KOPT-K1 (cell line): ENCODE data around the gene JUP.
"Not testable (repeated sequence)": the region's sequence is repeated elsewhere in the genome, so short reads cannot be mapped to it uniquely, and the experiment has no call there.

ENCODE experiments used
- H3K27ac ChIP-seq: fragments of 200-600 bp; sonication (generic); 2 replicates; pipeline ENCODE4 v1.5.1; 2016; ENCODE audit warnings: antibody characterized with exemption, mild to moderate bottlenecking, low read depth, low read length; ENCODE audit not compliant: poor library complexity, severe bottlenecking
- H3K36me3 ChIP-seq: fragments of 200-600 bp; sonication (generic); 2 replicates; pipeline ENCODE4 v1.5.1; 2017; ENCODE audit warnings: antibody characterized with exemption, mild to moderate bottlenecking, low read length, moderate library complexity; ENCODE audit not compliant: insufficient read depth
- H3K9me3 ChIP-seq: fragments of 200-600 bp; sonication (generic); 2 replicates; pipeline ENCODE4 v1.5.1; 2017; ENCODE audit warnings: antibody characterized with exemption, low read length, mild to moderate bottlenecking; ENCODE audit not compliant: insufficient read depth, poor library complexity, severe bottlenecking

The JUP gene

DNA sequence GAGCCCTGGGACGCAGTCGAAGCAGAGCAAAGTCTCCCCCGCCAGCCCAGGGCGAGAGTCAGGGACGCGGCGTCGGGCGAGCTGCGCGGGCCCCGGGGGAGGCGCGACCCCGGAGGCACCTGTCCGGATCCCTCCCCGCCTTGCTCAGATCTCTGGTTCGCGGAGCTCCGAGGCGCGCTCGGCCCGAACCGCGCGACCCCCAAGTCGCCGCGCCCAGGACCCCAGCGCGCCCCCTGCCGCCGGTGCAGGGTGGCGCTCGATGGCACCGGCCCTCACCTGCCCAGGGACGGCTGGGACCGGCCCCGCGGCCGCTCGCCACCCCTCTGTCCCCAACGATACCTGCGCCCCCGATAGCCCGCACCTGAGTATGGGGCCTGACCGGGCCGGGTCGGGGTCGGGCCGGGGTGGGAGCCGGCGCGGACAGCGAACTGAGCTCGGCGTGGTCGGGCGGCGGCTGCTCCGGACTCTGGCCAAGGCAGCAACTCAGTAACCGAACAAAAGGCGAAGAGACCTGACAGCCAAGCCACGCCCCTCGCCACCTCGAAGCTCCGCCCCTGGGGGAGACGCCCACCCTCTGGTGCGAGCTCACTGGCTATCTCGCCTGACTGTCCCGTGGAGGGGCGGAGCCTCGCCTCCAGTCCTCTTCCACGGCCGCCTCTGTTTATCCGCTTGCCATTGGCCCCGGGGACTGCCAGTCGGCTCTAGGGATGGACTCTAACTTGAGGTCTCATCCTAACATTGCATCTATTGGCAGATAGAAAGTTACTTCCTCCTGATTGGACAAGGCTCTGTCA is at the start of gene JUP:
Gene JUP (minus strand): TSS at position 485 of the 794 bp plus-strand sequence. CDS start 14,857 bp downstream, outside the sequence.
- Histone ChIP-seq H3K36me3 (no peaks in the 10 kb centered on the region), H3K27ac (peak within 1 kb of the TSS; percentile 19)

DNA sequence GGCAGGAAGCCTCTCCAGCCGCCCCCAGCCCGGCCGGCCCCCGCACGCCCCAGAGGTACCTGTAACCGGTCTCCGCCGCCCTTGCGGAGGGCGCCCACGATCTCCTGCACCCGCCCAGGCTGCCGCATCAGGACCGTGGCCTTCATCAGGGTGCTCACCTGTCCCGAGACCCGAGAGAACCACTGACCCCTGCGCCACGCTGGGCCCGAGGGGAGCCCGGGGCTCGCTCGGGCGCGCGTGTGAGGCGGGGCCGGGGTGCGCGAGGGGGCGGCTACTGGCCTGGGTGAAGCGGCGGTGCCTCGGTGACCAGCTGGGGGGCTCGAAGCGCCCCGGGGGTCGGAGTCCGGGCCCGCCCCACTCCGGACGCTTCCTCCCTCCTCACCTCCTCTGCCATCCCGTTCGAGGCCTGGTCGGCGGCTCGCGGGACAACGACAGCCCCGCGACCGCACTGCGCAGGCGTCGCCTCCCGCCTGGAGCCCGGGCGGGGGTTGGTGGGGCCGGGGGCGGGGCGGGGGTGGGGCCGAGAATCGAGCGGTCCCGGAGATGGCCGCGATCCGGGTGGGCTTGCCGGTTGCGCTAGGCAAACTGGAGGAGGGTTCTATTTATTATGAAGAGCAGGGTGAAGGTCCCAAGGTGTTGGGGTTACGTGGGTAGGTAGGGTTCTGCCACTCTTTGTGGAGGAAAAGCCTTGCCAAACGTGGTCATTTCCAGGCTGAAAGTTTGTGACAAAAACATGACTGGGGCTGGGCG is 49.5 kb upstream of the JUP start, which contains the start of gene NT5C3B:
Gene NT5C3B (minus strand): TSS at position 433 of the 750 bp plus-strand sequence. CDS start 39 bp downstream, at position 394.
- H3K27ac ChIP-seq, result peak within 1 kb of the TSS; percentile 53
- H3K9me3 ChIP-seq, result no peaks in the 10 kb centered on the region
- H3K36me3 ChIP-seq, result peaks cover 30% of the 10 kb centered on the region

More for the DNA sequence above, at the start of gene JUP:
- no peaks in the 10 kb centered on the region for H3K9me3 ChIP-seq

DNA sequence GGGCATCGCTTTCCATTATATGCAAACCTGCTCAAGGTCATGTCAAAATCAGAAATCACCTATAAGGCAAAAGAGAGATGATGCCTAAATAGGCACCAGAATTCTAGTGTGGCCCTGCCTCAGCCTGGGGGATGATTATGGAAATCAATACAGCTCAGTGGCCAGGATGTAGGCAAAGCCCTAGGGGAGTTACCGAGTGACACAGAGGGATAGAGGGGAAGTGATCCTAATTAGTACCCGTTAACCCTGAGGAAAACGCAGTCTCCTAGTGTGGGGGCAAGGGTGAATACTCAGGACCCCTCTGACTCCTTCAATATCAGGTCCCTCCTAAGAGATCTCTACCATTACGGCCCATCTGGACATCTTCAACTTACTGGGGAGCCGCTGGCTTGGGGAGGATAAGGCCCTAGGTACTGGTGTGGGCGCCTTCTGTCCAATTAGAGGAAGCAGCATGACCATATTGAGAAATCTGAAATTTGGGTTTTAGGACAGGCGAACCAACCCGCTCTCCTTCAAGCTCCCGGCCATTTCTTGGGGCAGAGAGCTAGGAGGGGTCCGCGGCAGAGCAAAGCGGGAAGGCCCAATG is 48.8 kb upstream of the JUP start:
- H3K9me3 ChIP-seq, result no peaks in the 10 kb centered on the region
- peaks cover 36% of the 10 kb centered on the region for H3K36me3 ChIP-seq
- peak overlapping the region; percentile 53 for H3K27ac ChIP-seq

DNA sequence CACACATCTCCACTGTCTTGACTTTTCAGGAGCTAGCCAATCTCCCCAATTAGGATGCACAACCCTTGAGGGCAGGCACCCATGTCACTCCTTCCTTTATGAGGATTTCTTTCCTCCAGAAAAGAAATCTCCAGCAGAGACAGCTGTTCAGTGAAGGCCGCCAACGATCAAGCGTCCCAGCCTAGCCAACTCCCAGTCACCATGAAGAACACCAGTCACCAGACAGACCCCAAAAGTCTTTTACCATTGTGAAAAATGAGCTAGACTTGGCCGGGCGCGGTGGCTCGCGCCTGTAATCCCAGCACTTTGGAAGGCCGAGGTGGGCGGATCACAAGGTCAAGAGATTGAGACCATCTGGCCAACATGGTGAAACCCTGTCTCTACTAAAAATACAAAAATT is 43.5 kb upstream of the JUP start:
- H3K36me3 ChIP-seq, result peaks cover 80% of the 10 kb centered on the region

DNA sequence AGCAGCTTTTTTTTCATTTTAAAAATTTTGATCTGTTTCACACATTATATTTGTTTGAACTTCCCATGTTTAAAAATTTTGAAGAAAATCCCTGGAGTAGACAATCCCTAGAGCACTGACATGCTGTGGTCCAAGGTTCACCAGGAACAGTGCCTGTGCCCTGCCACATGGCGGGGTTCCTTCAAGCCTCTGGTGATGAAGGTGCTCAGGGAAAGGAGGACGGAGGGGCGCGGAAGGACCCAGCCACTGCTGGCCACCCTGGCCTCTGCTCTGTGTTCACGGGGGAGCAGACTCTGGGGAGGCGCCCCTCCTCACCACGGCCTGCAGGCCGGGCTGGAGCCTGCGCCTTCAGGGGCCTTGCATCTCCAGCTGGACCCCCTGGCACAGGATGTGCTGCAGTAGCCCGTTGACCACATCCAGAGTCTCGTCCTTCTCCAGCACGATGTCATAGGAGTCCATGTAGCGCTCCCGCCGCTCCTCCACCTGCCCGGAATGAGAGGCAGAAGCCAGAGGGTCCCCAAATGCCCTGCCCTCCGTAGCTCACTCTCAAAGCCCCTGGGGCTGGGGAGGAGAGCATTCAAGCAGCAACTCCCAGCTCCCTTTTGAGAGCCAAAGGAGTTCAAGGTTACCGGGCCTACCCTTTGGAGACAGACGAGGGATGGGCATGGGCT is 38.8 kb upstream of the JUP start:
- H3K9me3 ChIP-seq, result no peaks in the 10 kb centered on the region
- peaks cover 47% of the 10 kb centered on the region for H3K36me3 ChIP-seq
- H3K27ac ChIP-seq, result no peak overlapping the region

More for the DNA sequence above, 43.5 kb upstream of the JUP start:
- H3K27ac ChIP-seq, H3K9me3 ChIP-seq: not testable (repeated sequence)

DNA sequence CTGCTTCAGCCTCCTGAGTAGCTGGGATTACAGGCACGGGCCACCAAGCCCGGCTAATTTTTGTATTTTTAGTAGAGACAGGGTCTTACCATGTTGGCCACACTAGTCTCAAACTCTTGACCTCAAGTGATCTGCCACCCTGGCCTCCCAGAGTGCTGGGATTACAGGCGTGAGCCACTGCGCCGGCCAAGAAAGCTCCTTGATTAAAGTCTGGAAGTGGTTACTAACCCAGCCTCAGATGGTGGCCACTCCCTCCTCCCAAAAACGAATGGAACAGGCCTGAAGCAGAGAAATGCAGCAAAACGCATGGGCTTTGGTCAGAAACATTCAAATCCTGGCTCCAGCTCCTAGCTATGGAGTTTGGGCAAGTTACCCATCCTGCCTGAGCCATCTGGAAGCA is 37.6 kb upstream of the JUP start:
- Histone ChIP-seq H3K36me3 (peaks cover 36% of the 10 kb centered on the region; the same call in 1 of the 2 replicates), H3K27ac (no peak overlapping the region), H3K9me3 (no peaks in the 10 kb centered on the region)

DNA sequence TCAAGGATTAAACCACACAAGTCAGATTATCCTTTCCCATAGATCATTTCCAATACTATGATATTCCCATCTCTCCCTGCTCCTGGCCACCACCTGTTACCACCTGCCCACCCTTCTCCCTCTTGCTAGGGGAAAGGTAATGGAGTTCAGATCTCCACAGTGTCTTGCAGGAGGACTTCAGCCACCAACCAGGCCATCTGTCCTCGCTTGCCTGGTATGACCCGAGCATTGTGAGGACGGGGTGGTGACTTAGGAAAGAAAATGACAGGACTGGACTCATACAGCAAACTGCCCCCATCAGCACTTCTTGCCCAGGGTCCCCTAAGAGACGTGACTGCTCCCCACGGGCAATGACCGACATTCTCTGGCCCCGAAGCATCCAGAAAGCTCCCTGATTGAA is 37.1 kb upstream of the JUP start:
- Histone ChIP-seq H3K36me3 (peaks cover 31% of the 10 kb centered on the region; the same call in 1 of the 2 replicates), H3K27ac (no peak overlapping the region), H3K9me3 (no peaks in the 10 kb centered on the region)

DNA sequence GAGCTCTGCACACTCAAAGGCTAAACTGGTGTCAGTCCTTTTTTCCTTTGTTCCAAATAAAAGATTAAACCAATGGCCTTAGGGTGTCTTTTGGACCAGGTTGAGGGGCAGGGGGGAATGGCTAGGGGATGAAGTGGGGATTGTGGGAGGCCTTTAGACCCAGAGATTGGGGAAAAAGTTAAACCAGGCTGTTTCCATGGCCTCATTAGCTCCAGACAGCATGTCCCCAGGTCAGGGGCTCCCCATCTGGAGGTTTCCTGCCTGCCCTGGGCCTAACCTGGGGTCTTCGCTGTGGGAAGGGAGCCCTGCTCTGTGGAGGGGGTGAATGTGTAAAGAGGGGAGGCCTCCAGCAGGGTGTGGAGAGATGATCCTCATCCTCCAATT is 36.6 kb upstream of the JUP start:
- Histone ChIP-seq H3K9me3 (no peaks in the 10 kb centered on the region), H3K36me3 (peaks cover 27% of the 10 kb centered on the region; the same call in 1 of the 2 replicates), H3K27ac (no peak overlapping the region)

DNA sequence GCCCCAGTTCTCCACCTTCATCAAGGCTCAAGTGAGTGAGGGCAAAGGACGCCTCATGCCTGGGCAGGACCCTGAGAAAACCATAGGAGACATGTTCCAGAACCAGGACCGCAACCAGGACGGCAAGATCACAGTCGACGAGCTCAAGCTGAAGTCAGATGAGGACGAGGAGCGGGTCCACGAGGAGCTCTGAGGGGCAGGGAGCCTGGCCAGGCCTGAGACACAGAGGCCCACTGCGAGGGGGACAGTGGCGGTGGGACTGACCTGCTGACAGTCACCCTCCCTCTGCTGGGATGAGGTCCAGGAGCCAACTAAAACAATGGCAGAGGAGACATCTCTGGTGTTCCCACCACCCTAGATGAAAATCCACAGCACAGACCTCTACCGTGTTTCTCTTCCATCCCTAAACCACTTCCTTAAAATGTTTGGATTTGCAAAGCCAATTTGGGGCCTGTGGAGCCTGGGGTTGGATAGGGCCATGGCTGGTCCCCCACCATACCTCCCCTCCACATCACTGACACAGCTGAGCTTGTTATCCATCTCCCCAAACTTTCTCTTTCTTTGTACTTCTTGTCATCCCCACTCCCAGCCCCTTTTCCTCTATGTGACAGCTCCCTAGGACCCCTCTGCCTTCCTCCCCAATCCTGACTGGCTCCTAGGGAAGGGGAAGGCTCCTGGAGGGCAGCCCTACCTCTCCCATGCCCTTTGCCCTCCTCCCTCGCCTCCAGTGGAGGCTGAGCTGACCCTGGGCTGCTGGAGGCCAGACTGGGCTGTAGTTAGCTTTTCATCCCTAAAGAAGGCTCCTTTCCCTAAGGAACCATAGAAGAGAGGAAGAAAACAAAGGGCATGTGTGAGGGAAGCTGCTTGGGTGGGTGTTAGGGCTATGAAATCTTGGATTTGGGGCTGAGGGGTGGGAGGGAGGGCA is 36.0 kb upstream of the JUP start:
- Histone ChIP-seq H3K36me3 (peaks cover 20% of the 10 kb centered on the region; the same call in 1 of the 2 replicates), H3K27ac (no peak overlapping the region)

DNA sequence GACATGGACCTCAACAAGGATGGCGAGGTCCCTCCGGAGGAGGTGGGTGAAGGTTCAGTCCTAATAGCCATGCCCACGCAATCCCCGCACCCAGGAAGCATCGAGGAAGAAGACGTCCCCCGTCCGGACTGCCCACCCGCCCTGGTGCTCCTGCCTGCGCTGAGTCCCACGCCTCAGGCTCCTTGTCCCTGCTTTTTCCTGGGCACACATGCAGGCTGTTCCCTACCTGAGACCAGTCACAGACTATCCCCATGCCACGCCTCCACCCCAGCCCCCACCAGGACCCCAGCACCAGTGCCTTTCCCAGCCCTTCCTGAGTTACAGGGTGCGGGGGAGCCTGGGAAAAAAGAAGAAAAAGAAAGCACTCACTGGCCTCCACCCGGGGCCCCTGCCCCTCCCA is 35.3 kb upstream of the JUP start:
- no peaks in the 10 kb centered on the region for H3K9me3 ChIP-seq
- H3K36me3 ChIP-seq, result peaks cover 17% of the 10 kb centered on the region; the same call in 1 of the 2 replicates
- H3K27ac ChIP-seq, result no peak overlapping the region

More for the DNA sequence above, 36.0 kb upstream of the JUP start:
- H3K9me3 ChIP-seq, result no peaks in the 10 kb centered on the region

DNA sequence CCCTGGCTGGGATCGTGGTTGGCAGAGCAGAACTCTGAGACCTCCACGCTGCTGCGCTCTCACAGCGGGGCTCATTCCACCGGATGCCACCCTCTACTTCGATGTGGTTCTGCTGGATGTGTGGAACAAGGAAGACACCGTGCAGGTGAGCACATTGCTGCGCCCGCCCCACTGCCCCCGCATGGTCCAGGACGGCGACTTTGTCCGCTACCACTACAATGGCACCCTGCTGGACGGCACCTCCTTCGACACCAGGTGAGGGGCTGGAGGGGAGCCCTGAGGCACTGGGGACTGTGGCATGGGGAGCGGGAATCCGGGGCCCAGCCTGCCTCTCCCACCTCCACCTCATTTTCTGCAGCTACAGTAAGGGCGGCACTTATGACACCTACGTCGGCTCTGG is 31.5 kb upstream of the JUP start:
- no peaks in the 10 kb centered on the region for H3K9me3 ChIP-seq
- no peak overlapping the region for H3K27ac ChIP-seq
- H3K36me3 ChIP-seq, result no peaks in the 10 kb centered on the region

DNA sequence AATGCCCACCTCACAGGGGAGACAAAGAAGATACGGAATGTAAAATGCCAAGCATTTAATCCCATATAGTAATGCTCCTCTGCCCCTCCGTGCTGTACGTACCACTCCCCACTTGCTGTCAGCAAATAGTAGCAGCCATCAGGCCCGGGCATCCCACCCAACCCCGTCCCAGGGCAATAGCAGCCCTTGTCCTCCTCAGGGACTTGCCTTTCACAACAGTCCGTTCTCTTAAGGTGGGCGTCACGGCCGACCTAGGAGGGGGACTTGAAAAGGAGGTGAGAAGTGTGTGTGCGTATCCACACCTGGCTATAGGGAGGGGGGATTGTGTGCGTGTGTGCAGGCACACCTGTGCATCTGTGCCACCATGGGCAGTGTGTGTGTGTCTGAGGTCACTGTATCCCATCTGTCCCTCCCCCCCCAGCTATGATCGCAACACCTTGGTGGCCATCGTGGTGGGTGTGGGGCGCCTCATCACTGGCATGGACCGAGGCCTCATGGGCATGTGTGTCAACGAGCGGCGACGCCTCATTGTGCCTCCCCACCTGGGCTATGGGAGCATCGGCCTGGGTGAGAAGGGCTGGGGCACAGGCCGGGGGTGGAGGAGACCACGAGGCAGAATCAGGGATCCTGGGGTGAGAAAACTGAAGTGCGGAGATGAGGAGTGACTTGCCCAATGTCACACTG is 30.3 kb upstream of the JUP start:
- no peak overlapping the region for H3K27ac ChIP-seq
- H3K36me3 ChIP-seq, result no peaks in the 10 kb centered on the region
- no peaks in the 10 kb centered on the region for H3K9me3 ChIP-seq

DNA sequence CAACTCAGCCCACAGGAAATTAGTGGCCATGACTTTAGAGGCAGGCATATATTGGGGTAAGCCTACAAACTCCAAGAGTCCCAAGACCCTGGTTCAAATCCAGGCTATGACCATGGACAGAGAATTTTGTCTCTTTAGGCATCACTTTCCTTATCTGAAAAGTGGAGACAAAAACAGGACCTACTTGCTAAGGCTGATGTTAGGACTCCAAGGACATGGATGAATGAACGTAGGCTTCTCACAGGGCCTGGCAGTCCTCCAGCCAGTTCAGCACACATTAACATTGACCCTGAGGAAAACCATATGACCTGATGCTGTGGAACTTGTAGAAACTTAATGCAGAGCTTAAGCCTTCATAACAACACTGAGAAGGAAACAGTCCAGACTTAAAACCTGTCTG is 27.7 kb upstream of the JUP start:
- Histone ChIP-seq H3K9me3 (no peaks in the 10 kb centered on the region), H3K36me3 (no peaks in the 10 kb centered on the region), H3K27ac (no peak overlapping the region)
